IPS-18c (cell line): ENCODE measurements around the gene TSGA10IP.

Source experiments
- H3K4me3 ChIP-seq: 2 replicates; pipeline ENCODE4 v1.7.0; 2013; ENCODE audit warnings: low read depth, mild to moderate bottlenecking, low read length, moderate library complexity; ENCODE audit not compliant: insufficient read depth
- H3K9me3 ChIP-seq: one replicate; pipeline ENCODE4 v1.6.1; 2013; ENCODE audit warnings: mild to moderate bottlenecking, low read length, moderate library complexity; ENCODE audit not compliant: control insufficient read depth, insufficient read depth

Gene TSGA10IP

GRCh38 chr11:66008095-66008467, 62.8 kb downstream of the TSGA10IP start:
- no peaks in the 10 kb centered on the region for H3K9me3 ChIP-seq
- H3K4me3 ChIP-seq: no peak overlapping the region

GRCh38 chr11:66008468-66009101, 63.3 kb downstream of the TSGA10IP start:
- Histone ChIP-seq H3K4me3 (no peak overlapping the region), H3K9me3 (no peaks in the 10 kb centered on the region)
